G401.6 (cell line): ENCODE measurements around the gene GUCY2D.

Experiments used
- FAIRE-seq: peaks from 2 replicates; lab custom pipeline; 2012; peaks lifted over from hg19 to GRCh38; lab: Jason Lieb, UNC

Gene GUCY2D

DNA sequence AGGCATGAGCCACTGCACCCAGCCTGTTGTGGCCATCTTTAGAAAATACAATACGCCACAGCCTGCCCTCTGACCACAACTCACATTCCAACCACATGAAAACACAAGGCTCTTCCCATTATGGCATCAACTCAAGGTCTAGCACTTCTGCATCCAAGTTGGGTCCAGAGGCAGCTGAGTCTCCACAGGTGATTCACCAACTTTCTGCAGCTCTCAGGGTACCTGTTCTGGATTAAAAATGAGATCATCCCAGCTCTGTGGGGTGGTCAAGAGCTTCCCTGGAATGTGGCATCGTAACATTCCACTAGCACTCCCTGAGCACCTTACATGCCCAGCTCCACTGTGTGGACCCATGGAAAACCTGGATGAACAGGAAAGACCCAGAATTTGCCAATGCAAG, 9.9 kb upstream of the GUCY2D start:
- no peak for FAIRE-seq

DNA sequence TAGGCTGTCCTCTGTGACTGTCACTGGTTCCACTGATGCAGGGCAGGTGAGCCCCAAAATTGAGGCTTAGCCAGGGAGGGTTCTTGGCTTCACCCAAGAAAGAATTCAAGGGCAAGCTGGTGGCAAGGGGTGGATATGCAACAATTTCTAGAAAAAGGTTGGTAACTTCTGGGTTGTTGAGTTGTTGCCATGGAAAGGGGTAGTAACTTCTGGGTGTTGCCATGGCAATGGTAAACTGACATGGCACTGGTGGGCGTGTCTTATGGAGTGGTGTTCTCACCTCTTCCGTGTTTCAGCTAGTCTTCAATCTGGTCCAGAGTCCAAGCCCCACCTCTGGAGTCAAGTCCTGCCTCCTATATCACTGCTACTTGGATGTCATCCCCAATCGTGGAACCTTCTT, 9.5 kb upstream of the GUCY2D start:
- no peak for FAIRE-seq

DNA sequence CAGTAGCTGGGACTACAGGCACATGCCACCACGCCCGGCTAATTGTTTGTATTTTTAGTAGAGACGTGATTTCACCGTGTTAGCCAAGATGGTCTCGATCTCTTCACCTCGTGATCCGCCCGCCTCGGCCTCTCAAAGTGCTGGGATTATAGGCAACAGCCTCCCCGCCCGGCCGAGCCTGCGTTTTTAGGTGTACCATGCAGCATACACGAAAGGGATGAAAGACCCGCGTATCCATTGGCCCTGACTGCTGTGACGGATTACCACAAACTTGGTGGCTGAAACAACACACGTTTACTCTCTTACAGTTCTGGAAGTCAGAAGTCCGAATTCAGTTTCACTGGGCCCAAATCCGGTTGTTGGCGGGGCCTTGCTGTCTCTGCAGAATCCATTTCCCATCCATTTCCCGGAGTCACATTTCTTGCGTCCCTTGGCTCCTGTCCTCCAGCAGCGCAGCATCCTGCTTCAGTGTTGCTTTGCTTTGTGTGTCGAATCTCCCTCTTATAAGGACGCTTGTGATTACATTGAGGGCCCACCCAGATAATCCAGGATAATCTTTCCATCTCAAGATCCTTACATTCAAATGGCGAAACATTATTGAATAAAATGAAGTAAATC, 8.3 kb upstream of the GUCY2D start:
- no peak for FAIRE-seq

DNA sequence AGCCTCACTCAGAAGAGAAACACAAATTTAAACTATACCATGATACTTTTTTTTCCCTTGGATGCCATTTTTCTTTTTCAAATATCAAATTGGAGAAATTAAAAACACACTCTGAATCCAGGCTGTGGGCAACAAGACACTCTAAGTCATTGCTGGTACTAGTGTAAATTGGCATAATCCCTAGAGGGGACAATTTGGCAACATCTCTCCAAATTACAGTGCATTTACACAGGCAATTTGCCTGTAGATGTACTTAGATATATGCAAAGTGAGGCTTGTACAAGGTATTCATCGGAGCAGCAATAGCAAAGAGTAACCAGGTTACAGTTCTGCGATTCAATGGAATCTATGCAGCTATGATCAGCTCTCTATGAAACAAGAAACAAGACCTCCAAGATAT, 6.7 kb upstream of the GUCY2D start:
- FAIRE-seq = no peak

GRCh38 chr17:7997186-7997585, 5.2 kb upstream of the GUCY2D start:
- FAIRE-seq = no peak

DNA sequence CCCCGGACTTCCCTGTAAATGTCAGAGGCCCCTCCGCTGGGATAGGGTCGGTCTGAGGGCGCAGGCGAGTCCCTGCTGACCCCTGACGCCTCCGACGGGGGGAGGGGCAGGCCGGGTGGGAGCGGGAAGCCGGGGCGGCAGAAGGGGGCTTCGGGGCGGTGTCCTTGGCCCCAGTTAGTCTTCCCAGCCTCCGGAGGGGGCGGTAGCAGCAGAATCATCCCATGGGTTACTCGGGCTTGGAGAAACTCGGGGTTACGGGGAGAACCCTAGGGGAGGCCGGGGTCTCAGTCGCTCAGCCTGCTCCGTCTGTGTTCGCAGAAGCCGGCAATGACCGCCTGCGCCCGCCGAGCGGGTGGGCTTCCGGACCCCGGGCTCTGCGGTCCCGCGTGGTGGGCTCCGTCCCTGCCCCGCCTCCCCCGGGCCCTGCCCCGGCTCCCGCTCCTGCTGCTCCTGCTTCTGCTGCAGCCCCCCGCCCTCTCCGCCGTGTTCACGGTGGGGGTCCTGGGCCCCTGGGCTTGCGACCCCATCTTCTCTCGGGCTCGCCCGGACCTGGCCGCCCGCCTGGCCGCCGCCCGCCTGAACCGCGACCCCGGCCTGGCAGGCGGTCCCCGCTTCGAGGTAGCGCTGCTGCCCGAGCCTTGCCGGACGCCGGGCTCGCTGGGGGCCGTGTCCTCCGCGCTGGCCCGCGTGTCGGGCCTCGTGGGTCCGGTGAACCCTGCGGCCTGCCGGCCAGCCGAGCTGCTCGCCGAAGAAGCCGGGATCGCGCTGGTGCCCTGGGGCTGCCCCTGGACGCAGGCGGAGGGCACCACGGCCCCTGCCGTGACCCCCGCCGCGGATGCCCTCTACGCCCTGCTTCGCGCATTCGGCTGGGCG, 542 bp downstream of the GUCY2D start:
- FAIRE-seq = no peak

- no peak for FAIRE-seq
Measured at GRCh38 chr17:8003594-8004181, 1.3 kb downstream of the GUCY2D start.

DNA sequence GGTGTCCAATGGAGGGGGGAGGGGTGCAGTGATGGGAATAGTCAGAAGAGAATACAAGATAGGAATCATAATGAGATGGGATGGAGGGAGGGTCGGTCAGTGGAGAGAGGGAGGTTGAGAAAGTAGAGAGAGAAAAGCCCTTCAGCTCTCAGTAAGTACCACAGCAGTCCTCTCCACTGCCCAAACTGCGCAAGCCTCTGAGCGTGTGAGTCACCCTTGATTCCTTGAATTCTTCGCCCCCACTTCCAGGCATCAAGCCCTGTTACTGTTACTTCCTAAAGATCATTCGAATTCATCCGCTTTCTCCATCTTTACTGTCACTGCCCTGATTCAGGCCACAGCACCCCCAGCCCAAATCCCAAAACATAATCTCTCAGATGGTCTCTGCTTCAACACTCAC, 2.5 kb downstream of the GUCY2D start:
- FAIRE-seq = no peak

DNA sequence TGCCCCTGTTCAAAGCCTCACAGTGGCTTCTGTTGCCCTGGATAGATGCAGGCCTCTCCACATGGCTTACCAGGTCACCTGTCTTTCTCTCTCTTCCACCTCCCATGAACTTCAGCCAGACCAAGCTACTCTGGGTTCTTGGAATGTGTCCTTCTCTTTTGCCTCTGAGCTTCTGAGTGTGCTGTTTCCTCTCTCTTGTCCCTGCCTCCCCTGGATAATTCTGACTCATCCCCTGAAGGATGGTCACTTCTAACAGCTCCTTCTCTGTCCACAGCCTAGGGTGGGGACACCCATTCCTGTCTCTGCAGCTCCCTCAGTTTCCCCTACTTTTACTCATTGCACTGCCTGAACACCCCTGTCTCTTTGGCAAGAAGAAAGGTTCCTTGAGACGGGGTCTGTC, 2.9 kb downstream of the GUCY2D start:
- no peak for FAIRE-seq

DNA sequence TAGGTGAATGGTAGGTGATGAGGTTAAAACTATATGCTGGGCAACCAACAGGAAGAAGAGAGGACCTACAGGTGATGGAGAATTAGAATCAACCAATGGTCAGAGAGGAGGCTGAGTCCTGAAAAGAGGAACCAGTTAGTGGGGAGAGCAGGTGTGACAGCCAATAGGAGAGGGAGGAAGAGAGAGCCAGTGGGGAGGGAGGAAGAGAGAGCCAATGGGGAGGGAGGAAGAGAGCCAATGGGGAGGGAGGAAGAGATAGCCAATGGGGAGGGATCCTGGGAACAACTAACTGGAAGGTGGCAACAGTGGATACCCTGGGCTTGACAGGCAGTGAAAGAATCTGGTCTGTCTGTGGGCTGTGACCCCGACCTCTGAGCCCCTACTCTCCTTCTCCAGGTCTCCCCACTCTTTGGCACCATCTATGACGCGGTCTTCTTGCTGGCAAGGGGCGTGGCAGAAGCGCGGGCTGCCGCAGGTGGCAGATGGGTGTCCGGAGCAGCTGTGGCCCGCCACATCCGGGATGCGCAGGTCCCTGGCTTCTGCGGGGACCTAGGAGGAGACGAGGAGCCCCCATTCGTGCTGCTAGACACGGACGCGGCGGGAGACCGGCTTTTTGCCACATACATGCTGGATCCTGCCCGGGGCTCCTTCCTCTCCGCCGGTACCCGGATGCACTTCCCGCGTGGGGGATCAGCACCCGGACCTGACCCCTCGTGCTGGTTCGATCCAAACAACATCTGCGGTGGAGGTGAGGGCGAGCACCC, 3.7 kb downstream of the GUCY2D start:
- no peak for FAIRE-seq

GRCh38 chr17:8006836-8007680, 4.6 kb downstream of the GUCY2D start:
- no peak for FAIRE-seq

- FAIRE-seq = no peak
Measured at GRCh38 chr17:8007836-8008235, 5.4 kb downstream of the GUCY2D start.

- FAIRE-seq = no peak
Measured at GRCh38 chr17:8012045-8012580, 9.7 kb downstream of the GUCY2D start.

GRCh38 chr17:8012996-8013640, 10.7 kb downstream of the GUCY2D start:
- no peak for FAIRE-seq

GRCh38 chr17:8013731-8014557, 11.5 kb downstream of the GUCY2D start:
- FAIRE-seq = no peak

DNA sequence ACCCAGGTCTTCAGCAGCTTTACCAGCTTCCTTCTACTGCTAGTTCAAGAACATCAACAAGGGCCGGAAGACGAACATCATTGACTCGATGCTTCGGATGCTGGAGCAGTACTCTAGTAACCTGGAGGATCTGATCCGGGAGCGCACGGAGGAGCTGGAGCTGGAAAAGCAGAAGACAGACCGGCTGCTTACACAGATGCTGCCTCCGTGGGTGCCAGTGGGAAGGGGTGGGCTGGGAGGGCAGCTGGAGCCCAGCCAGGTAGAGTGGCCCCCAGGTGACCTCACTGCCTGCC, 12.1 kb downstream of the GUCY2D start:
- FAIRE-seq = no peak

GRCh38 chr17:8015236-8015956, 13.0 kb downstream of the GUCY2D start:
- FAIRE-seq = no peak

- FAIRE-seq = no peak
Measured at GRCh38 chr17:8015957-8016631, 13.7 kb downstream of the GUCY2D start.
